Measurements from ENCODE around the gene PTPN1. TPM values are rescaled to one million over a fixed set of nuclear protein-coding genes. Genes with fewer than 3 reads are reported as not detected.
"Not testable (repeated sequence)": the region's sequence is repeated elsewhere in the genome, so short reads cannot be mapped to it uniquely, and the experiment has no call there.

PTPN1 gene
- polyA plus RNA-seq, 2 donors, result 17.7 to 18.0 TPM

- no peaks in the 10 kb centered on the region for H3K27me3 ChIP-seq (ENCODE audit: control insufficient read depth in 1 of 2, insufficient read depth in 2 of 2, low read length in 2 of 2)
Measured at GRCh38 chr20:50469176-50469723, 40.9 kb upstream of the PTPN1 start.

GRCh38 chr20:50469796-50470195, 40.4 kb upstream of the PTPN1 start:
- 87 to 93% methylated on average over 2 of the region's 2 CpGs for WGBS, 2 donors
- H3K9me3 ChIP-seq (ENCODE audit: control insufficient read depth in 2 of 2, insufficient read depth in 1 of 2, low read depth in 1 of 2, low read length in 1 of 2), result no peaks in the 10 kb centered on the region
- H3K4me1 ChIP-seq (ENCODE audit: control insufficient read depth in 2 of 2, insufficient read depth in 2 of 2, low read length in 1 of 2), result no peaks in the 10 kb centered on the region
- H3K36me3 ChIP-seq (ENCODE audit: control insufficient read depth in 2 of 2, insufficient read depth in 2 of 2, low read length in 1 of 2), result no peaks in the 10 kb centered on the region
- no peaks in the 10 kb centered on the region for H3K27me3 ChIP-seq (ENCODE audit: control insufficient read depth in 1 of 2, insufficient read depth in 2 of 2, low read length in 2 of 2)
- H3K27ac ChIP-seq (ENCODE audit: low read depth in 2 of 2, low read length in 1 of 2), result no peak overlapping the region
- no peak overlapping the region for H3K4me3 ChIP-seq (ENCODE audit: low read depth in 1 of 2, low read length in 2 of 2)

More at GRCh38 chr20:50469176-50469723, 40.9 kb upstream of the PTPN1 start:
- Histone ChIP-seq H3K9me3 (ENCODE audit: control insufficient read depth in 2 of 2, insufficient read depth in 1 of 2, low read depth in 1 of 2, low read length in 1 of 2) (no peaks in the 10 kb centered on the region), H3K4me1 (ENCODE audit: control insufficient read depth in 2 of 2, insufficient read depth in 2 of 2, low read length in 1 of 2) (no peaks in the 10 kb centered on the region), H3K36me3 (ENCODE audit: control insufficient read depth in 2 of 2, insufficient read depth in 2 of 2, low read length in 1 of 2) (no peaks in the 10 kb centered on the region), H3K4me3 (ENCODE audit: low read depth in 1 of 2, low read length in 2 of 2) (no peak overlapping the region), H3K27ac (ENCODE audit: low read depth in 2 of 2, low read length in 1 of 2) (no peak overlapping the region)
- WGBS, 2 donors, result 90% methylated on average over 4 of the region's 4 CpGs

- Histone ChIP-seq H3K4me3 (ENCODE audit: low read depth in 1 of 2, low read length in 2 of 2) (no peak overlapping the region), H3K27ac (ENCODE audit: low read depth in 2 of 2, low read length in 1 of 2) (no peak overlapping the region), H3K36me3 (ENCODE audit: control insufficient read depth in 2 of 2, insufficient read depth in 2 of 2, low read length in 1 of 2) (no peaks in the 10 kb centered on the region), H3K4me1 (ENCODE audit: control insufficient read depth in 2 of 2, insufficient read depth in 2 of 2, low read length in 1 of 2) (no peaks in the 10 kb centered on the region), H3K9me3 (ENCODE audit: control insufficient read depth in 2 of 2, insufficient read depth in 1 of 2, low read depth in 1 of 2, low read length in 1 of 2) (no peaks in the 10 kb centered on the region), H3K27me3 (ENCODE audit: control insufficient read depth in 1 of 2, insufficient read depth in 2 of 2, low read length in 2 of 2) (no peaks in the 10 kb centered on the region)
- WGBS, 2 donors, result 78 to 79% methylated on average over 4 of the region's 4 CpGs
Measured at GRCh38 chr20:50470264-50470858, 39.8 kb upstream of the PTPN1 start.

GRCh38 chr20:50471231-50471630, 39.0 kb upstream of the PTPN1 start:
- Histone ChIP-seq H3K4me1 (ENCODE audit: control insufficient read depth in 2 of 2, insufficient read depth in 2 of 2, low read length in 1 of 2) (no peaks in the 10 kb centered on the region), H3K36me3 (ENCODE audit: control insufficient read depth in 2 of 2, insufficient read depth in 2 of 2, low read length in 1 of 2) (no peaks in the 10 kb centered on the region), H3K4me3 (ENCODE audit: low read depth in 1 of 2, low read length in 2 of 2) (no peak overlapping the region), H3K27ac (ENCODE audit: low read depth in 2 of 2, low read length in 1 of 2) (no peak overlapping the region), H3K9me3 (ENCODE audit: control insufficient read depth in 2 of 2, insufficient read depth in 1 of 2, low read depth in 1 of 2, low read length in 1 of 2) (no peaks in the 10 kb centered on the region), H3K27me3 (ENCODE audit: control insufficient read depth in 1 of 2, insufficient read depth in 2 of 2, low read length in 2 of 2) (no peaks in the 10 kb centered on the region)
- WGBS, 2 donors, result 45 to 47% methylated on average over 1 of the region's 1 CpG

GRCh38 chr20:50472693-50473664, 37.2 kb upstream of the PTPN1 start:
- no peaks in the 10 kb centered on the region for H3K27me3 ChIP-seq (ENCODE audit: control insufficient read depth in 1 of 2, insufficient read depth in 2 of 2, low read length in 2 of 2)
- no peaks in the 10 kb centered on the region for H3K9me3 ChIP-seq (ENCODE audit: control insufficient read depth in 2 of 2, insufficient read depth in 1 of 2, low read depth in 1 of 2, low read length in 1 of 2)
- no peaks in the 10 kb centered on the region for H3K36me3 ChIP-seq (ENCODE audit: control insufficient read depth in 2 of 2, insufficient read depth in 2 of 2, low read length in 1 of 2)
- no peak overlapping the region for H3K4me3 ChIP-seq (ENCODE audit: low read depth in 1 of 2, low read length in 2 of 2)
- H3K4me1 ChIP-seq (ENCODE audit: control insufficient read depth in 2 of 2, insufficient read depth in 2 of 2, low read length in 1 of 2), result no peaks in the 10 kb centered on the region
- 85 to 87% methylated on average over 12 of the region's 12 CpGs for WGBS, 2 donors
- H3K27ac ChIP-seq (ENCODE audit: low read depth in 2 of 2, low read length in 1 of 2), result no peak overlapping the region

- not testable (repeated sequence) for H3K27ac ChIP-seq (ENCODE audit: low read depth in 2 of 2, low read length in 1 of 2); H3K36me3 ChIP-seq (ENCODE audit: control insufficient read depth in 2 of 2, insufficient read depth in 2 of 2, low read length in 1 of 2); H3K9me3 ChIP-seq (ENCODE audit: control insufficient read depth in 2 of 2, insufficient read depth in 1 of 2, low read depth in 1 of 2, low read length in 1 of 2); H3K4me3 ChIP-seq (ENCODE audit: low read depth in 1 of 2, low read length in 2 of 2); H3K27me3 ChIP-seq (ENCODE audit: control insufficient read depth in 1 of 2, insufficient read depth in 2 of 2, low read length in 2 of 2); H3K4me1 ChIP-seq (ENCODE audit: control insufficient read depth in 2 of 2, insufficient read depth in 2 of 2, low read length in 1 of 2)
- 92 to 97% methylated on average over 5 of the region's 5 CpGs for WGBS, 2 donors
Measured at GRCh38 chr20:50474356-50474755, 35.8 kb upstream of the PTPN1 start.

GRCh38 chr20:50475681-50476292, 34.4 kb upstream of the PTPN1 start:
- no peaks in the 10 kb centered on the region for H3K27me3 ChIP-seq (ENCODE audit: control insufficient read depth in 1 of 2, insufficient read depth in 2 of 2, low read length in 2 of 2)
- H3K27ac ChIP-seq (ENCODE audit: low read depth in 2 of 2, low read length in 1 of 2), result peak overlapping the region; percentile 9 to 23
- WGBS, 2 donors, result 49 to 60% methylated on average over 14 of the region's 14 CpGs
- H3K9me3 ChIP-seq (ENCODE audit: control insufficient read depth in 2 of 2, insufficient read depth in 1 of 2, low read depth in 1 of 2, low read length in 1 of 2), result no peaks in the 10 kb centered on the region
- peaks cover 0 to 6% of the 10 kb centered on the region in 2 donors for H3K4me1 ChIP-seq (ENCODE audit: control insufficient read depth in 2 of 2, insufficient read depth in 2 of 2, low read length in 1 of 2)
- no peaks in the 10 kb centered on the region for H3K36me3 ChIP-seq (ENCODE audit: control insufficient read depth in 2 of 2, insufficient read depth in 2 of 2, low read length in 1 of 2)
- H3K4me3 ChIP-seq (ENCODE audit: low read depth in 1 of 2, low read length in 2 of 2), result no peak overlapping the region

GRCh38 chr20:50477239-50477872, 32.8 kb upstream of the PTPN1 start:
- 71 to 73% methylated on average over 5 of the region's 5 CpGs for WGBS, 2 donors
- H3K9me3 ChIP-seq (ENCODE audit: control insufficient read depth in 2 of 2, insufficient read depth in 1 of 2, low read depth in 1 of 2, low read length in 1 of 2), result no peaks in the 10 kb centered on the region
- H3K4me3 ChIP-seq (ENCODE audit: low read depth in 1 of 2, low read length in 2 of 2), result no peak overlapping the region
- H3K27ac ChIP-seq (ENCODE audit: low read depth in 2 of 2, low read length in 1 of 2), result no peak overlapping the region
- H3K27me3 ChIP-seq (ENCODE audit: control insufficient read depth in 1 of 2, insufficient read depth in 2 of 2, low read length in 2 of 2), result no peaks in the 10 kb centered on the region
- H3K4me1 ChIP-seq (ENCODE audit: control insufficient read depth in 2 of 2, insufficient read depth in 2 of 2, low read length in 1 of 2), result peaks cover 0 to 6% of the 10 kb centered on the region in 2 donors
- no peaks in the 10 kb centered on the region for H3K36me3 ChIP-seq (ENCODE audit: control insufficient read depth in 2 of 2, insufficient read depth in 2 of 2, low read length in 1 of 2)
